Osteocyte (in vitro differentiated cells): ENCODE measurements around the gene GLIS1. TPM values are rescaled to one million over a fixed set of nuclear protein-coding genes. Genes with fewer than 3 reads are reported as not detected.
A peak's percentile ranks its signal among the peaks of the same experiment; 100 is the strongest.

ENCODE experiments used
- DNase-seq: peaks from one replicate; pipeline ENCODE4 v3.0.0; 2021; ENCODE audit warnings: mixed read lengths; ENCODE audit not compliant: unreplicated experiment; ENCODE audit errors: extremely low spot score
- H3K27ac Mint-ChIP-seq: one replicate; pipeline ENCODE4 v1.8.0; 2021; ENCODE audit warnings: mild to moderate bottlenecking, mixed read lengths; ENCODE audit not compliant: unreplicated experiment
- H3K27me3 Mint-ChIP-seq: one replicate; pipeline ENCODE4 v1.8.0; 2021; ENCODE audit warnings: mixed read lengths; ENCODE audit not compliant: unreplicated experiment
- H3K36me3 Mint-ChIP-seq: one replicate; pipeline ENCODE4 v1.8.0; 2021; ENCODE audit warnings: mixed read lengths; ENCODE audit not compliant: unreplicated experiment
- H3K4me1 Mint-ChIP-seq: one replicate; pipeline ENCODE4 v1.8.0; 2021; ENCODE audit warnings: mixed read lengths; ENCODE audit not compliant: unreplicated experiment
- H3K4me3 Mint-ChIP-seq: one replicate; pipeline ENCODE4 v1.8.0; 2021; ENCODE audit warnings: mild to moderate bottlenecking, moderate library complexity, mixed read lengths; ENCODE audit not compliant: unreplicated experiment
- H3K9me3 Mint-ChIP-seq: one replicate; pipeline ENCODE4 v1.8.0; 2021; ENCODE audit warnings: mixed read lengths; ENCODE audit not compliant: unreplicated experiment
- total RNA-seq: library from RNA; stranded (reverse); gene quantifications from 2 replicates; pipeline ENCODE4 v1.2.1, GENCODE V29; 2021
- TF ChIP-seq, protein P1 (sequence below): fragments of 200-600 bp; sonication (generic); IDR thresholded peaks from 2 replicates; pipeline ENCODE4 v1.5.0; 2021; ENCODE audit warnings: antibody characterized with exemption, mild to moderate bottlenecking, moderate library complexity

The GLIS1 gene
- total RNA-seq, 1 donor from 2014 or later, result 38.3 TPM

GRCh38 chr1:53627031-53627430 is 111.9 kb downstream of the GLIS1 start:
- Mint-ChIP-seq H3K4me3 (no peak overlapping the region), H3K9me3 (no peaks in the 10 kb centered on the region), H3K4me1 (peaks cover 46% of the 10 kb centered on the region), H3K27ac (no peak overlapping the region), H3K36me3 (no peaks in the 10 kb centered on the region), H3K27me3 (no peaks in the 10 kb centered on the region)
- TF ChIP-seq, protein P1, sequence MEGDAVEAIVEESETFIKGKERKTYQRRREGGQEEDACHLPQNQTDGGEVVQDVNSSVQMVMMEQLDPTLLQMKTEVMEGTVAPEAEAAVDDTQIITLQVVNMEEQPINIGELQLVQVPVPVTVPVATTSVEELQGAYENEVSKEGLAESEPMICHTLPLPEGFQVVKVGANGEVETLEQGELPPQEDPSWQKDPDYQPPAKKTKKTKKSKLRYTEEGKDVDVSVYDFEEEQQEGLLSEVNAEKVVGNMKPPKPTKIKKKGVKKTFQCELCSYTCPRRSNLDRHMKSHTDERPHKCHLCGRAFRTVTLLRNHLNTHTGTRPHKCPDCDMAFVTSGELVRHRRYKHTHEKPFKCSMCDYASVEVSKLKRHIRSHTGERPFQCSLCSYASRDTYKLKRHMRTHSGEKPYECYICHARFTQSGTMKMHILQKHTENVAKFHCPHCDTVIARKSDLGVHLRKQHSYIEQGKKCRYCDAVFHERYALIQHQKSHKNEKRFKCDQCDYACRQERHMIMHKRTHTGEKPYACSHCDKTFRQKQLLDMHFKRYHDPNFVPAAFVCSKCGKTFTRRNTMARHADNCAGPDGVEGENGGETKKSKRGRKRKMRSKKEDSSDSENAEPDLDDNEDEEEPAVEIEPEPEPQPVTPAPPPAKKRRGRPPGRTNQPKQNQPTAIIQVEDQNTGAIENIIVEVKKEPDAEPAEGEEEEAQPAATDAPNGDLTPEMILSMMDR, result no peak
- DNase-seq, result peak; percentile 67

DNA sequence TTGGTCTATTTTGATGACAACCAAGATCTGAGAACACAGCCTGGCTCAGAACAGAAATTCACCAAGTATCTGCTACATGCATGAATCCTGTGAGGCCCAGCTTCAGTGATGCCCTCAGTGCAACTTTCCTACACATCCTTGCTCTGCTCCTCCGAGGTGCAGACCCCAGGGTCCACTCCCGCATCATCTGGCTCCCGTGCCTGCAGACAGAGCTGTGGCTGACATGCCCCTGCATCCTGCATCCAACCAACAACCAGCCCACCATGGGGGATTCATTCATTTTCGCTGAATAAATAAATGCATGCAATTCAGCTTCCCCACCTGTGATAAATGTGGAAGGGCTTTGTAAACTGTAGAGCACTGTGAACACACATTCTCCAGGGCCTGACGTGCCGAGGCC is 112.3 kb downstream of the GLIS1 start:
- H3K36me3 Mint-ChIP-seq, result no peaks in the 10 kb centered on the region
- DNase-seq, result peak; percentile 64
- H3K4me3 Mint-ChIP-seq, result no peak overlapping the region
- peaks cover 46% of the 10 kb centered on the region for H3K4me1 Mint-ChIP-seq
- H3K27me3 Mint-ChIP-seq, result no peaks in the 10 kb centered on the region
- TF ChIP-seq, protein P1, result no peak
- peak overlapping the region; percentile 61 for H3K27ac Mint-ChIP-seq
- no peaks in the 10 kb centered on the region for H3K9me3 Mint-ChIP-seq

GRCh38 chr1:53625766-53626520 is 113.0 kb downstream of the GLIS1 start:
- Mint-ChIP-seq H3K9me3 (no peaks in the 10 kb centered on the region), H3K4me3 (no peak overlapping the region), H3K36me3 (no peaks in the 10 kb centered on the region), H3K27ac (peak overlapping the region; percentile 61), H3K27me3 (no peaks in the 10 kb centered on the region), H3K4me1 (peaks cover 46% of the 10 kb centered on the region)
- DNase-seq, result peak; percentile 66
- TF ChIP-seq, protein P1, result no peak

DNA sequence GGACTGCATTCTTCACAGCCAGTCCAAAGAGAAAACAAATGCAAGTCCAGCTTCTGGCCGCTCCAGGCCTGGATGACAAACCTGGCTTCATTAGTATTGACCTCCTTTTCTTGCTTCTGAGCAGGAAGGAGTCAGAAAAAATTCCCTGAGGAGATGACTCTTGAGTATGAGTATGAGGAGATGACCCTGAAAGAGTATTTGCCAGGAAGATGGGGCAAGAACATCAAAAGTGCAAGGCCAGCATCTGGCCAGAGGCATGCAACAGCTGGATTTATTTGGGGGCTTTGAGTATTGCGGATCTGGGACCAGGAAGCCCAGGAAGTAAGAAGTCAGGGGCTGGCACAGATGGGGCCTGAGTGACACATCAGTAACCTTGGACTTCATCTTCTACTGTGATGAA is 113.9 kb downstream of the GLIS1 start:
- H3K4me1 Mint-ChIP-seq, result peaks cover 46% of the 10 kb centered on the region
- H3K36me3 Mint-ChIP-seq, result no peaks in the 10 kb centered on the region
- no peaks in the 10 kb centered on the region for H3K27me3 Mint-ChIP-seq
- DNase-seq, result peak; percentile 21
- TF ChIP-seq, protein P1, result no peak
- H3K4me3 Mint-ChIP-seq, result no peak overlapping the region
- H3K9me3 Mint-ChIP-seq, result no peaks in the 10 kb centered on the region
- peak overlapping the region; percentile 48 for H3K27ac Mint-ChIP-seq

- Mint-ChIP-seq H3K27ac (no peak overlapping the region), H3K9me3 (no peaks in the 10 kb centered on the region), H3K27me3 (no peaks in the 10 kb centered on the region), H3K4me1 (peaks cover 47% of the 10 kb centered on the region), H3K36me3 (no peaks in the 10 kb centered on the region), H3K4me3 (no peak overlapping the region)
- DNase-seq, result peak; percentile 40
- TF ChIP-seq, protein P1, result peak; percentile 10
Measured at GRCh38 chr1:53622531-53622930, 116.4 kb downstream of the GLIS1 start.
